Vagina (tissue), 2 donors: ENCODE results near the gene PHF14.

Experiments used
- CTCF ChIP-seq, 3 experiments: fragments of 450-650 bp in 2 of 3; fragments of 200-600 bp in 1 of 3; sonication (generic) in 1 of 3; IDR thresholded peaks; one replicate each; pipeline ENCODE4 v1.5.1; 2017 to 2019; ENCODE audit warnings: antibody characterized with exemption in 3 of 3, mild to moderate bottlenecking in 2 of 3, moderate library complexity in 2 of 3
- POLR2A ChIP-seq, 2 donors: fragments of 450-650 bp; IDR thresholded peaks; one replicate each; pipeline ENCODE4 v1.6.1; 2017; ENCODE audit warnings: antibody characterized with exemption in 2 of 2, mild to moderate bottlenecking in 2 of 2, moderate library complexity in 2 of 2
- POLR2AphosphoS5 ChIP-seq, 2 donors: sonication (generic); formaldehyde crosslinking; IDR thresholded peaks; one replicate each; pipeline ENCODE4 v1.9.0; 2017; ENCODE audit warnings: antibody characterized with exemption in 2 of 2, mild to moderate bottlenecking in 2 of 2, low read depth in 1 of 2; ENCODE audit not compliant: insufficient read depth in 1 of 2

GRCh38 chr7:11083214-11083568 is 109.5 kb downstream of the PHF14 start:
- TF ChIP-seq CTCF (IDR thresholded peaks at IDR 0.05) (no peak), POLR2A (IDR thresholded peaks at IDR 0.05) (no peak), POLR2AphosphoS5 (IDR thresholded peaks at IDR 0.05; ENCODE audit: insufficient read depth in 1 of 2, low read depth in 1 of 2) (no peak)
